ENCODE results near the gene EPHB1. TPM values are rescaled to one million over a fixed set of nuclear protein-coding genes. Genes with fewer than 3 reads are reported as not detected.

EPHB1 gene
- total and polyA plus RNA-seq, 2 of the 13 experiments (the other 11 are each of a cell fraction or from before 2014, with no cell fraction given): 0.07 to 0.21 TPM

DNA sequence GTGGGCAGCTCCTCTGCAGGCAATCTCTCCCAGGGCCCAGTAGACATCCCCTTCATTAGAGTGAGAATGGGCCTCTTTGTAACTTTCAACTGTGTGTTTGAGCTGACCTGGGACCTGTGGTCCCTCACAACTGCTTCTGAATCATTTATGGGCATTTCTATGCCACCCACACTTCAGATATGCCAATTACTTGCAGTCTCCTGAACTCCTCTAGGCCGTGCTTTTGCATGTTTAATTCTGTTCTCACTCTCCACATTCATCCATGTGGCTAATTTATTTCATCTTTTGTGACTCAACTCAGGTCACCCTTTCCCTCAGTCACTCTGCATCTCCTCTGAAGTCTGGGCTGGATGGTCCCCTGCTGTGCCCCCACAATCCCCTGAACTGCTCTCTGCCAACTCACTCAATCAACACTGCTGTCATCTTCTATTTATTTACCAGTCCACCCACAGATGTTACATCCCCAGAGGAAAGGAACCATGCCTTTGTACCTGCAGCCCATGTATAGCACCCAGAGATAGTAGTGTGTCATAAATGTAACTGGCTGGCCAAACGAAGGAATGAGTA lies 364.7 kb downstream of the EPHB1 start:
- Histone ChIP-seq H3K36me3 (replicated peaks in 1 of 2; ENCODE audit: control insufficient read depth in 1 of 2, insufficient read depth in 2 of 2, low read length in 2 of 2) (no peaks in the 10 kb centered on the region), H2AFZ (ENCODE audit: low read length) (no peak overlapping the region), H3K4me2 (ENCODE audit: low read depth, low read length) (no peak overlapping the region), H3K9ac (ENCODE audit: insufficient read depth, low read depth, low read length) (no peak overlapping the region), H3K27ac (ENCODE audit: extremely low read length, insufficient read depth, low read length) (no peak overlapping the region), H3K9me3 (ENCODE audit: low read length) (no peaks in the 10 kb centered on the region), H3K4me3 (replicated peaks in 1 of 3; ENCODE audit: insufficient read depth in 1 of 3, low read depth in 2 of 3, low read length in 3 of 3) (no peak overlapping the region), H3K79me2 (ENCODE audit: insufficient read depth, low read length) (no peaks in the 10 kb centered on the region), H3K27me3 (ENCODE audit: control insufficient read depth in 1 of 2, insufficient read depth in 2 of 2, low read length in 2 of 2) (no peaks in the 10 kb centered on the region), H4K20me1 (ENCODE audit: insufficient read depth, low read length) (no peaks in the 10 kb centered on the region), H3K4me1 (ENCODE audit: insufficient read depth, low read length) (no peaks in the 10 kb centered on the region)
- FAIRE-seq: no peak
- intact Hi-C loops (cut with micrococcal nuclease; ENCODE audit: unreplicated experiment): no loop called here
- 0% methylated on average over 2 of the region's 2 CpGs for WGBS (ENCODE audit: low lambda C conversion rate)
- DNase-seq (ENCODE audit: low spot score): no peak
- ChIA-PET POLR2A (no interaction called here), CTCF (ENCODE audit: low intra/inter-chr PET ratio, low total read pairs) (no interaction called here)
- TF ChIP-seq, protein P1, sequence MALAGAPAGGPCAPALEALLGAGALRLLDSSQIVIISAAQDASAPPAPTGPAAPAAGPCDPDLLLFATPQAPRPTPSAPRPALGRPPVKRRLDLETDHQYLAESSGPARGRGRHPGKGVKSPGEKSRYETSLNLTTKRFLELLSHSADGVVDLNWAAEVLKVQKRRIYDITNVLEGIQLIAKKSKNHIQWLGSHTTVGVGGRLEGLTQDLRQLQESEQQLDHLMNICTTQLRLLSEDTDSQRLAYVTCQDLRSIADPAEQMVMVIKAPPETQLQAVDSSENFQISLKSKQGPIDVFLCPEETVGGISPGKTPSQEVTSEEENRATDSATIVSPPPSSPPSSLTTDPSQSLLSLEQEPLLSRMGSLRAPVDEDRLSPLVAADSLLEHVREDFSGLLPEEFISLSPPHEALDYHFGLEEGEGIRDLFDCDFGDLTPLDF (CRISPR knock-in tag; IDR thresholded peaks at IDR 0.05): no peak
- TF ChIP-seq MAF1 (CRISPR knock-in tag; IDR thresholded peaks at IDR 0.05; ENCODE audit: borderline replicate concordance) (no peak), KAT2B (IDR thresholded peaks at IDR 0.05; ENCODE audit: borderline replicate concordance, low read depth, low read length) (no peak)
- TF ChIP-seq, protein P2, sequence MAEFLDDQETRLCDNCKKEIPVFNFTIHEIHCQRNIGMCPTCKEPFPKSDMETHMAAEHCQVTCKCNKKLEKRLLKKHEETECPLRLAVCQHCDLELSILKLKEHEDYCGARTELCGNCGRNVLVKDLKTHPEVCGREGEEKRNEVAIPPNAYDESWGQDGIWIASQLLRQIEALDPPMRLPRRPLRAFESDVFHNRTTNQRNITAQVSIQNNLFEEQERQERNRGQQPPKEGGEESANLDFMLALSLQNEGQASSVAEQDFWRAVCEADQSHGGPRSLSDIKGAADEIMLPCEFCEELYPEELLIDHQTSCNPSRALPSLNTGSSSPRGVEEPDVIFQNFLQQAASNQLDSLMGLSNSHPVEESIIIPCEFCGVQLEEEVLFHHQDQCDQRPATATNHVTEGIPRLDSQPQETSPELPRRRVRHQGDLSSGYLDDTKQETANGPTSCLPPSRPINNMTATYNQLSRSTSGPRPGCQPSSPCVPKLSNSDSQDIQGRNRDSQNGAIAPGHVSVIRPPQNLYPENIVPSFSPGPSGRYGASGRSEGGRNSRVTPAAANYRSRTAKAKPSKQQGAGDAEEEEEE (CRISPR knock-in tag; IDR thresholded peaks at IDR 0.05; ENCODE audit: borderline replicate concordance): no peak
- TF ChIP-seq, protein P3, sequence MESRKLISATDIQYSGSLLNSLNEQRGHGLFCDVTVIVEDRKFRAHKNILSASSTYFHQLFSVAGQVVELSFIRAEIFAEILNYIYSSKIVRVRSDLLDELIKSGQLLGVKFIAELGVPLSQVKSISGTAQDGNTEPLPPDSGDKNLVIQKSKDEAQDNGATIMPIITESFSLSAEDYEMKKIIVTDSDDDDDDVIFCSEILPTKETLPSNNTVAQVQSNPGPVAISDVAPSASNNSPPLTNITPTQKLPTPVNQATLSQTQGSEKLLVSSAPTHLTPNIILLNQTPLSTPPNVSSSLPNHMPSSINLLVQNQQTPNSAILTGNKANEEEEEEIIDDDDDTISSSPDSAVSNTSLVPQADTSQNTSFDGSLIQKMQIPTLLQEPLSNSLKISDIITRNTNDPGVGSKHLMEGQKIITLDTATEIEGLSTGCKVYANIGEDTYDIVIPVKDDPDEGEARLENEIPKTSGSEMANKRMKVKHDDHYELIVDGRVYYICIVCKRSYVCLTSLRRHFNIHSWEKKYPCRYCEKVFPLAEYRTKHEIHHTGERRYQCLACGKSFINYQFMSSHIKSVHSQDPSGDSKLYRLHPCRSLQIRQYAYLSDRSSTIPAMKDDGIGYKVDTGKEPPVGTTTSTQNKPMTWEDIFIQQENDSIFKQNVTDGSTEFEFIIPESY (CRISPR knock-in tag; IDR thresholded peaks at IDR 0.05): no peak
- ATAC-seq: no peak
- in situ Hi-C loops (cut with HindIII; ENCODE audit: extremely low pct_ligation_motif_present, low pct_unique_long_range_greater_than_20kb): no loop called here
- no TSS peak for BruUV-seq (replicated peaks)
